ENCODE results near the gene PMS2. TPM values are rescaled to one million over a fixed set of nuclear protein-coding genes. Genes with fewer than 3 reads are reported as not detected.
A peak's percentile ranks its signal among the peaks of the same experiment; 100 is the strongest.
"Not testable (repeated sequence)": the region's sequence is repeated elsewhere in the genome, so short reads cannot be mapped to it uniquely, and the experiment has no call there.

Gene PMS2
- total and polyA plus RNA-seq, 5 donors from 2014 or later = 7.1 to 13.4 (median 9.1) TPM

GRCh38 chr7:5979680-5980314 is 29.1 kb downstream of the PMS2 start:
- H3K27ac Mint-ChIP-seq; ATAC-seq (ENCODE audit: low read depth in 2 of 2); H3K27me3 Mint-ChIP-seq; H3K4me3 Mint-ChIP-seq; H3K4me1 ChIP-seq (ENCODE audit: control insufficient read depth, insufficient read depth, low read length, poor library complexity, severe bottlenecking); H3K9me3 Mint-ChIP-seq; H3K4me1 Mint-ChIP-seq; H3K36me3 ChIP-seq (ENCODE audit: control insufficient read depth, insufficient read depth, low read length); H3K4me3 ChIP-seq (ENCODE audit: low read depth, low read length); H3K9me3 ChIP-seq (ENCODE audit: control insufficient read depth in 2 of 2, low read length in 2 of 2); H3K27me3 ChIP-seq (ENCODE audit: control insufficient read depth, insufficient read depth, low read length); H3K27ac ChIP-seq (ENCODE audit: insufficient read depth, low read length, poor library complexity, severe bottlenecking); DNase-seq: not testable (repeated sequence)
- peaks cover 10% of the 10 kb centered on the region for H3K36me3 Mint-ChIP-seq

- not testable (repeated sequence) for H3K4me1 Mint-ChIP-seq; H3K36me3 Mint-ChIP-seq; H3K4me3 Mint-ChIP-seq; DNase-seq; ATAC-seq (ENCODE audit: low read depth in 2 of 2); H3K27ac ChIP-seq (ENCODE audit: insufficient read depth, low read length, poor library complexity, severe bottlenecking); H3K4me3 ChIP-seq (ENCODE audit: low read depth, low read length); H3K9me3 ChIP-seq (ENCODE audit: control insufficient read depth in 2 of 2, low read length in 2 of 2); H3K36me3 ChIP-seq (ENCODE audit: control insufficient read depth, insufficient read depth, low read length); H3K27ac Mint-ChIP-seq; H3K4me1 ChIP-seq (ENCODE audit: control insufficient read depth, insufficient read depth, low read length, poor library complexity, severe bottlenecking); H3K27me3 ChIP-seq (ENCODE audit: control insufficient read depth, insufficient read depth, low read length); H3K9me3 Mint-ChIP-seq; H3K27me3 Mint-ChIP-seq
These were observed 35.3 kb downstream of the PMS2 start for GRCh38 chr7:5973580-5973979.

- not testable (repeated sequence) for H3K9me3 Mint-ChIP-seq
These were observed 38.4 kb downstream of the PMS2 start, which contains the start of gene RSPH10B for GRCh38 chr7:5970347-5970911. Gene RSPH10B, minus strand, starts transcription at chr7:5970689. Its CDS starts 3,573 bp downstream, at chr7:5967116.

GRCh38 chr7:5963810-5964209 is 45.0 kb downstream of the PMS2 start:
- H3K27me3 Mint-ChIP-seq; H3K9me3 Mint-ChIP-seq; H3K36me3 Mint-ChIP-seq; H3K9me3 ChIP-seq (ENCODE audit: control insufficient read depth in 2 of 2, low read length in 2 of 2); H3K27me3 ChIP-seq (ENCODE audit: control insufficient read depth, insufficient read depth, low read length); H3K4me1 Mint-ChIP-seq; H3K4me3 ChIP-seq (ENCODE audit: low read depth, low read length); H3K27ac Mint-ChIP-seq; DNase-seq; H3K4me1 ChIP-seq (ENCODE audit: control insufficient read depth, insufficient read depth, low read length, poor library complexity, severe bottlenecking); H3K36me3 ChIP-seq (ENCODE audit: control insufficient read depth, insufficient read depth, low read length); H3K4me3 Mint-ChIP-seq; H3K27ac ChIP-seq (ENCODE audit: insufficient read depth, low read length, poor library complexity, severe bottlenecking); ATAC-seq (ENCODE audit: low read depth in 2 of 2): not testable (repeated sequence)

More at GRCh38 chr7:5970347-5970911, 38.4 kb downstream of the PMS2 start, which contains the start of gene RSPH10B:
- H3K4me3 ChIP-seq (ENCODE audit: low read depth, low read length); ATAC-seq (ENCODE audit: low read depth in 2 of 2); H3K4me3 Mint-ChIP-seq; H3K4me1 ChIP-seq (ENCODE audit: control insufficient read depth, insufficient read depth, low read length, poor library complexity, severe bottlenecking); H3K27ac ChIP-seq (ENCODE audit: insufficient read depth, low read length, poor library complexity, severe bottlenecking); DNase-seq; H3K27me3 ChIP-seq (ENCODE audit: control insufficient read depth, insufficient read depth, low read length); H3K27ac Mint-ChIP-seq; H3K36me3 Mint-ChIP-seq; H3K4me1 Mint-ChIP-seq; H3K27me3 Mint-ChIP-seq; H3K9me3 ChIP-seq (ENCODE audit: control insufficient read depth in 2 of 2, low read length in 2 of 2); H3K36me3 ChIP-seq (ENCODE audit: control insufficient read depth, insufficient read depth, low read length): not testable (repeated sequence)

- H3K9me3 ChIP-seq (ENCODE audit: control insufficient read depth in 2 of 2, low read length in 2 of 2); H3K36me3 ChIP-seq (ENCODE audit: control insufficient read depth, insufficient read depth, low read length); H3K4me3 Mint-ChIP-seq; H3K4me3 ChIP-seq (ENCODE audit: low read depth, low read length); H3K27me3 Mint-ChIP-seq; DNase-seq; H3K27me3 ChIP-seq (ENCODE audit: control insufficient read depth, insufficient read depth, low read length); H3K4me1 Mint-ChIP-seq; H3K36me3 Mint-ChIP-seq; H3K4me1 ChIP-seq (ENCODE audit: control insufficient read depth, insufficient read depth, low read length, poor library complexity, severe bottlenecking); ATAC-seq (ENCODE audit: low read depth in 2 of 2); H3K27ac Mint-ChIP-seq; H3K27ac ChIP-seq (ENCODE audit: insufficient read depth, low read length, poor library complexity, severe bottlenecking); H3K9me3 Mint-ChIP-seq: not testable (repeated sequence)
These were observed 45.6 kb downstream of the PMS2 start for GRCh38 chr7:5963205-5963604.

DNA sequence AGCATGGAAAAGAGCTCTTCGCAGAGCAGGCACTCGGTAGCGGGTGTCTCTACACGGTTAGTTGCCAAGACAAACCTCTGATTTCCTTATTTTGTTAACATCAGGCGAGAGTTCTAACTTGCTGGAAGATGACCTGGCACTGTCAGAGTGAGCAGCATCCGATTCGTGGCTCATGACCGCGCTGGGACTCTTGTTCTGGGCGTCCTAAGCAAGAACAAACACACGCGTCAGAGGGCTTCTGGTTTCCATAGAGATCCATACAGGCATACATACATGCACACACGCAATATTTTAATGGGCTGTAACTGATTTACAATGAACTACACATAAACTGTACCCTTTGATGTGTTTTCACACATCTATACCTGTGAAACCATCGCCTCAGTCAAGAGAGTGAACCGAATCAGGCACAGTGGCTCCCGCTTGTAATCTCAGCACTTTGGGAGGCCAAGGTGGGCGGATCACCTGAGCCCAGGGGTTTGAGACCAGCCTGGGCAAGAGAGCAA is 73.9 kb downstream of the PMS2 start:
- H3K4me3 ChIP-seq (ENCODE audit: low read depth, low read length); H3K27me3 Mint-ChIP-seq; H3K4me1 Mint-ChIP-seq; H3K4me1 ChIP-seq (ENCODE audit: control insufficient read depth, insufficient read depth, low read length, poor library complexity, severe bottlenecking); H3K4me3 Mint-ChIP-seq; H3K36me3 Mint-ChIP-seq; H3K27ac Mint-ChIP-seq; H3K27ac ChIP-seq (ENCODE audit: insufficient read depth, low read length, poor library complexity, severe bottlenecking); ATAC-seq (ENCODE audit: low read depth in 2 of 2); H3K27me3 ChIP-seq (ENCODE audit: control insufficient read depth, insufficient read depth, low read length); DNase-seq; H3K9me3 Mint-ChIP-seq; H3K36me3 ChIP-seq (ENCODE audit: control insufficient read depth, insufficient read depth, low read length); H3K9me3 ChIP-seq (ENCODE audit: control insufficient read depth in 2 of 2, low read length in 2 of 2): not testable (repeated sequence)

- H3K27me3 ChIP-seq (ENCODE audit: control insufficient read depth, insufficient read depth, low read length); H3K4me3 ChIP-seq (ENCODE audit: low read depth, low read length); DNase-seq; ATAC-seq (ENCODE audit: low read depth in 2 of 2); H3K4me1 Mint-ChIP-seq; H3K4me3 Mint-ChIP-seq; H3K4me1 ChIP-seq (ENCODE audit: control insufficient read depth, insufficient read depth, low read length, poor library complexity, severe bottlenecking); H3K36me3 Mint-ChIP-seq; H3K36me3 ChIP-seq (ENCODE audit: control insufficient read depth, insufficient read depth, low read length); H3K27ac Mint-ChIP-seq; H3K27ac ChIP-seq (ENCODE audit: insufficient read depth, low read length, poor library complexity, severe bottlenecking); H3K9me3 ChIP-seq (ENCODE audit: control insufficient read depth in 2 of 2, low read length in 2 of 2); H3K9me3 Mint-ChIP-seq; H3K27me3 Mint-ChIP-seq: not testable (repeated sequence)
These were observed 76.8 kb downstream of the PMS2 start for GRCh38 chr7:5931905-5932644.

- H3K36me3 Mint-ChIP-seq; H3K4me3 ChIP-seq (ENCODE audit: low read depth, low read length); H3K27ac ChIP-seq (ENCODE audit: insufficient read depth, low read length, poor library complexity, severe bottlenecking); H3K4me3 Mint-ChIP-seq; H3K27me3 Mint-ChIP-seq; H3K4me1 Mint-ChIP-seq; H3K9me3 Mint-ChIP-seq; H3K9me3 ChIP-seq (ENCODE audit: control insufficient read depth in 2 of 2, low read length in 2 of 2); DNase-seq; H3K4me1 ChIP-seq (ENCODE audit: control insufficient read depth, insufficient read depth, low read length, poor library complexity, severe bottlenecking); ATAC-seq (ENCODE audit: low read depth in 2 of 2); H3K36me3 ChIP-seq (ENCODE audit: control insufficient read depth, insufficient read depth, low read length); H3K27me3 ChIP-seq (ENCODE audit: control insufficient read depth, insufficient read depth, low read length): not testable (repeated sequence)
- peak overlapping the region in 1 of 3 donors; percentile 51 for H3K27ac Mint-ChIP-seq
These were observed 77.6 kb downstream of the PMS2 start for GRCh38 chr7:5931250-5931649.

All from CD4-positive, CD25-positive, alpha-beta regulatory T cell (primary cell).